WTC11 (cell line): ENCODE data around the gene JADE2. TPM values are rescaled to one million over a fixed set of nuclear protein-coding genes. Genes with fewer than 3 reads are reported as not detected.

Experiments used
- ATAC-seq: fragments of 200-7000 bp; cut with Tn5 transposase; 2 replicates; pipeline ENCODE4 v1.10.0; 2021; ENCODE audit warnings: mild to moderate bottlenecking, moderate library complexity
- CTCF ChIA-PET: fragments of 300-600 bp; sonication (Branson Sonifier 250); formaldehyde crosslinking; loops from one replicate; lab custom pipeline; 2021; ENCODE audit warnings: antibody characterized with exemption; lab: Charles Lee
- POLR2A ChIA-PET: fragments of 350-600 bp; sonication (Branson Sonifier 250); formaldehyde crosslinking; loops from one replicate; lab custom pipeline; 2021; ENCODE audit warnings: antibody characterized with exemption; lab: Charles Lee
- DNase-seq: peaks from one replicate; pipeline ENCODE4 v3.0.0; 2021; ENCODE audit warnings: low spot score
- H3K27ac Mint-ChIP-seq: 2 replicates; pipeline ENCODE4 v1.8.0; 2021; ENCODE audit warnings: mixed read lengths
- H3K27me3 Mint-ChIP-seq: 2 replicates; pipeline ENCODE4 v1.8.0; 2021; ENCODE audit warnings: low read depth, mild to moderate bottlenecking, moderate library complexity, mixed read lengths
- H3K36me3 Mint-ChIP-seq: 2 replicates; pipeline ENCODE4 v1.8.0; 2021; ENCODE audit warnings: mixed read lengths
- H3K4me1 Mint-ChIP-seq: 2 replicates; pipeline ENCODE4 v1.8.0; 2022; ENCODE audit warnings: mixed read lengths
- H3K4me3 Mint-ChIP-seq: 2 replicates; pipeline ENCODE4 v1.8.0; 2021; ENCODE audit warnings: mild to moderate bottlenecking, moderate library complexity, mixed read lengths
- H3K9me3 Mint-ChIP-seq: 2 replicates; pipeline ENCODE4 v1.8.0; 2021; ENCODE audit warnings: mixed read lengths
- CBFB ChIP-seq: sonication (generic); formaldehyde crosslinking; IDR thresholded peaks from 2 replicates; pipeline ENCODE4 v1.8.1; 2022; ENCODE audit warnings: mild to moderate bottlenecking, low read depth, missing genetic modification reagents
- CREB1 ChIP-seq: sonication (generic); formaldehyde crosslinking; IDR thresholded peaks from 2 replicates; pipeline ENCODE4 v1.8.0; 2023; ENCODE audit warnings: mild to moderate bottlenecking, missing genetic modification reagents
- CREM ChIP-seq: sonication (generic); formaldehyde crosslinking; IDR thresholded peaks from 2 replicates; pipeline ENCODE4 v1.8.1; 2022; ENCODE audit warnings: mild to moderate bottlenecking, missing genetic modification reagents, moderate library complexity
- ESRRA ChIP-seq: sonication (generic); formaldehyde crosslinking; IDR thresholded peaks from 2 replicates; pipeline ENCODE4 v1.8.1; 2022; ENCODE audit warnings: mild to moderate bottlenecking, missing genetic modification reagents, borderline replicate concordance
- ETV6 ChIP-seq: sonication (generic); formaldehyde crosslinking; IDR thresholded peaks from 2 replicates; pipeline ENCODE4 v1.8.1; 2022; ENCODE audit warnings: mild to moderate bottlenecking, missing genetic modification reagents
- GABPB1 ChIP-seq: sonication (generic); formaldehyde crosslinking; IDR thresholded peaks from 2 replicates; pipeline ENCODE4 v1.8.1; 2023; ENCODE audit warnings: mild to moderate bottlenecking, missing genetic modification reagents
- GTF2I ChIP-seq: fragments of 250-450 bp; sonication (Bioruptor Pico); conservative IDR thresholded peaks from 2 replicates; pipeline ENCODE4 v1.4.0; 2021; ENCODE audit warnings: mild to moderate bottlenecking
- JAZF1 ChIP-seq: fragments of 250-450 bp; sonication (Bioruptor Pico); IDR thresholded peaks from 2 replicates; pipeline ENCODE4 v1.9.0; 2021; ENCODE audit warnings: moderate library complexity, mild to moderate bottlenecking, inconsistent platforms
- NFE2L1 ChIP-seq: sonication (generic); formaldehyde crosslinking; IDR thresholded peaks from 2 replicates; pipeline ENCODE4 v1.8.1; 2023; ENCODE audit warnings: missing genetic modification reagents
- NR1H2 ChIP-seq: sonication (generic); formaldehyde crosslinking; IDR thresholded peaks from 2 replicates; pipeline ENCODE4 v1.9.0; 2021; ENCODE audit warnings: mild to moderate bottlenecking, moderate library complexity, missing genetic modification reagents
- PRRX2 ChIP-seq: fragments of 250-450 bp; sonication (Bioruptor Pico); IDR thresholded peaks from 2 replicates; pipeline ENCODE4 v1.8.0; 2021; ENCODE audit warnings: mild to moderate bottlenecking
- RELA ChIP-seq: sonication (generic); formaldehyde crosslinking; IDR thresholded peaks from 2 replicates; pipeline ENCODE4 v1.8.1; 2022; ENCODE audit warnings: missing genetic modification reagents, mild to moderate bottlenecking, borderline replicate concordance
- SMAD3 ChIP-seq: sonication (generic); formaldehyde crosslinking; IDR thresholded peaks from 2 replicates; pipeline ENCODE4 v1.8.0; 2022; ENCODE audit warnings: missing genetic modification reagents, mild to moderate bottlenecking, borderline replicate concordance
- SOX15 ChIP-seq: fragments of 250-450 bp; sonication (Bioruptor Pico); IDR thresholded peaks from 2 replicates; pipeline ENCODE4 v1.9.0; 2021; ENCODE audit warnings: mild to moderate bottlenecking
- TEAD1 ChIP-seq: sonication (generic); formaldehyde crosslinking; IDR thresholded peaks from 2 replicates; pipeline ENCODE4 v1.8.0; 2022; ENCODE audit warnings: mild to moderate bottlenecking, missing genetic modification reagents
- TEAD4 ChIP-seq: sonication (generic); formaldehyde crosslinking; IDR thresholded peaks from 2 replicates; pipeline ENCODE4 v1.8.0; 2022; ENCODE audit warnings: mild to moderate bottlenecking, missing genetic modification reagents
- ZNF219 ChIP-seq: sonication (generic); formaldehyde crosslinking; IDR thresholded peaks from 2 replicates; pipeline ENCODE4 v1.8.0; 2023; ENCODE audit warnings: missing genetic modification reagents, mild to moderate bottlenecking, borderline replicate concordance
- ZNF317 ChIP-seq: sonication (generic); formaldehyde crosslinking; IDR thresholded peaks from 2 replicates; pipeline ENCODE4 v1.8.1; 2023; ENCODE audit warnings: low read depth, mild to moderate bottlenecking, moderate library complexity, missing genetic modification reagents, borderline replicate concordance
- ZNF396 ChIP-seq: fragments of 250-450 bp; sonication (Bioruptor Pico); IDR thresholded peaks from 2 replicates; pipeline ENCODE4 v1.8.0; 2021; ENCODE audit warnings: mild to moderate bottlenecking, moderate library complexity, borderline replicate concordance
- ZNF423 ChIP-seq: fragments of 250-450 bp; sonication (Bioruptor Pico); IDR thresholded peaks from 2 replicates; pipeline ENCODE4 v2.1.2; 2022; ENCODE audit warnings: mild to moderate bottlenecking, moderate library complexity
- total RNA-seq: library from RNA; stranded (reverse); gene quantifications from 3 replicates; pipeline ENCODE4 v1.2.3, GENCODE V29; 2021
- TF ChIP-seq, protein P1 (sequence below): sonication (generic); formaldehyde crosslinking; IDR thresholded peaks from 2 replicates; pipeline ENCODE4 v1.8.0; 2022; ENCODE audit warnings: mild to moderate bottlenecking, missing genetic modification reagents
- TF ChIP-seq, protein P2 (sequence below): fragments of 250-450 bp; sonication (Bioruptor Pico); IDR thresholded peaks from 2 replicates; pipeline ENCODE4 v1.9.0; 2021; ENCODE audit warnings: mild to moderate bottlenecking
- TF ChIP-seq, protein P3 (sequence below): sonication (generic); formaldehyde crosslinking; conservative IDR thresholded peaks from 2 replicates; pipeline ENCODE4 v1.8.1; 2022; ENCODE audit warnings: mild to moderate bottlenecking, missing genetic modification reagents
- TF ChIP-seq, protein P4 (sequence below): sonication (generic); formaldehyde crosslinking; IDR thresholded peaks from 2 replicates; pipeline ENCODE4 v1.8.0; 2022; ENCODE audit warnings: mild to moderate bottlenecking, missing genetic modification reagents
- TF ChIP-seq, protein P5 (sequence below): fragments of 250-450 bp; sonication (Bioruptor Pico); IDR thresholded peaks from 2 replicates; pipeline ENCODE4 v1.9.0; 2021; ENCODE audit warnings: mild to moderate bottlenecking
- TF ChIP-seq, protein P6 (sequence below): sonication (generic); formaldehyde crosslinking; IDR thresholded peaks from 2 replicates; pipeline ENCODE4 v1.8.0; 2023; ENCODE audit warnings: mild to moderate bottlenecking, missing genetic modification reagents
- TF ChIP-seq, protein P7 (sequence below): sonication (generic); formaldehyde crosslinking; IDR thresholded peaks from 2 replicates; pipeline ENCODE4 v1.8.1; 2022; ENCODE audit warnings: low read depth, missing genetic modification reagents, borderline replicate concordance

The JADE2 gene
- total RNA-seq, 1 experiment from 2014 or later: 40.8 TPM

DNA sequence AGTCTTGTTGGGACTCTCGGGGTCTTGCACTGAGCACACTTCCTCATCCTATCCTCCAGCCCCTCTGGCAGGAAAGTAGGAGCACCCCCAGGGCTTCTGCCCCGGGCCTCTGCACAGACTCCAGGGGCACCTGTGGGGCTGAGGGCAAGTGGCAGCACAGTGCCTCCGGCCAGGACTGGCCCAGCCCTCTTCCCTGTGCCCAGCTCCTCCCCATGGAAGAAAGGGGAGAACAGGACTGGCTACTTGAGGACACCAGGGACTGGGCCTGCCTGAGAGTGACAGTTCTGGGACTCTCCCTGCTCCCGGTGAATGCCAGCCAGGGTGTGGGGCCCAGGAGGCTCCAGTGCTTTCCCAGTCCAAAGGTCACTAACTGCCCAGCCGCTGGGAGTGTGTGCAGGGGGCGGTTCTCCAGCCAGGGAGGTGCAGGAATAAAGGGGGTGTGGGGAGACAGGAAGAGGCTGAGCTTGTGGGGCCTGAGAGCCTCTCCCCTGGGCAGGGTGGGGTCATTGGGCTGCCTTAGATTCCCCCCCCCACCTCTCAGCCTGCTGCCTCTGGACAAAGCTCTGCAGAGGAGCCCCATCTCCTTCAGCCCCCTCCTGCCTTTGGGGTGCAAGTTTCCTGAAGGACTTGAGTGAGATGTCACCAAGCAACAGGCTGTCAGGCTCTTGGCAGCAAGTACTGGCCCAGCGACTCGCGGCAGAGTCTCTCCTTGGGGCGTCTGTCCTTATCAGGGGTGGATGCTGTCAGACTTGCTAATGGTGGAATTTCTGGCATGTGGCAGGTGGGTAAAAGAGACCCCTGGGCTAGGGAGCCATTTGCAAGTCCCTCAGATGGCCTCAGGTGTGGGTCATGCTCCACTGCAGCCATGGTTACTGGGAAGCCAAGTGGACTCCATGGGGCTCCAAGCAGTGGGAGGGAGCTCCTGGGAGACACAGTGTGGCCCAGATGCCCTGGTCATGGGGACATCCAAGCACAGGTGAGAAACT is 19.1 kb upstream of the JADE2 start:
- H3K36me3 Mint-ChIP-seq: no peaks in the 10 kb centered on the region
- DNase-seq (peak; percentile 69), ATAC-seq (peak; percentile 92)
- CTCF ChIA-PET: interaction anchor here (1.0 to 2.1 kb wide), 4 partner anchors 12 to 81 kb away, joined by 3 to 20 read pairs (median 6); no protein-coding TSS in a partner anchor
- H3K27me3 Mint-ChIP-seq: no peaks in the 10 kb centered on the region
- no peaks in the 10 kb centered on the region for H3K9me3 Mint-ChIP-seq
- POLR2A ChIA-PET: interaction anchor here (0.7 to 2.2 kb wide), 10 partner anchors 17 to 280 kb away, joined by 3 to 17 read pairs (median 3); partner anchors contain the start of genes CDKN2AIPNL, JADE2, PPP2CA and UBE2B
- H3K4me1 Mint-ChIP-seq: peaks cover 50% of the 10 kb centered on the region
- H3K4me3 Mint-ChIP-seq: no peak overlapping the region; the same call in 1 of the 2 replicates
- H3K27ac Mint-ChIP-seq: peak overlapping the region; percentile 87
- TF ChIP-seq, protein P1, sequence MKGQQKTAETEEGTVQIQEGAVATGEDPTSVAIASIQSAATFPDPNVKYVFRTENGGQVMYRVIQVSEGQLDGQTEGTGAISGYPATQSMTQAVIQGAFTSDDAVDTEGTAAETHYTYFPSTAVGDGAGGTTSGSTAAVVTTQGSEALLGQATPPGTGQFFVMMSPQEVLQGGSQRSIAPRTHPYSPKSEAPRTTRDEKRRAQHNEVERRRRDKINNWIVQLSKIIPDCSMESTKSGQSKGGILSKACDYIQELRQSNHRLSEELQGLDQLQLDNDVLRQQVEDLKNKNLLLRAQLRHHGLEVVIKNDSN: no peak
- TF ChIP-seq CREM (CRISPR knock-in tag) (no peak), TEAD4 (CRISPR knock-in tag) (peak; percentile 73; the same call in 1 of the 2 replicates), GTF2I (CRISPR knock-in tag) (no peak), ETV6 (CRISPR knock-in tag) (no peak), SMAD3 (CRISPR knock-in tag) (no peak), SOX15 (no peak), TEAD1 (CRISPR knock-in tag) (no peak), GABPB1 (peak; percentile 65; the same call in 1 of the 2 replicates), ZNF396 (CRISPR knock-in tag) (no peak), CBFB (no peak), ZNF423 (0 out of 2 replicates have a peak, but pooled peaks have one; percentile 27), ZNF317 (CRISPR knock-in tag) (no peak), ESRRA (CRISPR knock-in tag) (no peak), ZNF219 (CRISPR knock-in tag) (no peak), NFE2L1 (no peak), JAZF1 (no peak), RELA (no peak), CREB1 (no peak), PRRX2 (CRISPR knock-in tag) (no peak), NR1H2 (CRISPR knock-in tag) (no peak)
- TF ChIP-seq, protein P2, sequence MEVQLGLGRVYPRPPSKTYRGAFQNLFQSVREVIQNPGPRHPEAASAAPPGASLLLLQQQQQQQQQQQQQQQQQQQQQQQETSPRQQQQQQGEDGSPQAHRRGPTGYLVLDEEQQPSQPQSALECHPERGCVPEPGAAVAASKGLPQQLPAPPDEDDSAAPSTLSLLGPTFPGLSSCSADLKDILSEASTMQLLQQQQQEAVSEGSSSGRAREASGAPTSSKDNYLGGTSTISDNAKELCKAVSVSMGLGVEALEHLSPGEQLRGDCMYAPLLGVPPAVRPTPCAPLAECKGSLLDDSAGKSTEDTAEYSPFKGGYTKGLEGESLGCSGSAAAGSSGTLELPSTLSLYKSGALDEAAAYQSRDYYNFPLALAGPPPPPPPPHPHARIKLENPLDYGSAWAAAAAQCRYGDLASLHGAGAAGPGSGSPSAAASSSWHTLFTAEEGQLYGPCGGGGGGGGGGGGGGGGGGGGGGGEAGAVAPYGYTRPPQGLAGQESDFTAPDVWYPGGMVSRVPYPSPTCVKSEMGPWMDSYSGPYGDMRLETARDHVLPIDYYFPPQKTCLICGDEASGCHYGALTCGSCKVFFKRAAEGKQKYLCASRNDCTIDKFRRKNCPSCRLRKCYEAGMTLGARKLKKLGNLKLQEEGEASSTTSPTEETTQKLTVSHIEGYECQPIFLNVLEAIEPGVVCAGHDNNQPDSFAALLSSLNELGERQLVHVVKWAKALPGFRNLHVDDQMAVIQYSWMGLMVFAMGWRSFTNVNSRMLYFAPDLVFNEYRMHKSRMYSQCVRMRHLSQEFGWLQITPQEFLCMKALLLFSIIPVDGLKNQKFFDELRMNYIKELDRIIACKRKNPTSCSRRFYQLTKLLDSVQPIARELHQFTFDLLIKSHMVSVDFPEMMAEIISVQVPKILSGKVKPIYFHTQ: no peak
- TF ChIP-seq, protein P3, sequence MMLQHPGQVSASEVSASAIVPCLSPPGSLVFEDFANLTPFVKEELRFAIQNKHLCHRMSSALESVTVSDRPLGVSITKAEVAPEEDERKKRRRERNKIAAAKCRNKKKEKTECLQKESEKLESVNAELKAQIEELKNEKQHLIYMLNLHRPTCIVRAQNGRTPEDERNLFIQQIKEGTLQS (CRISPR knock-in tag): no peak
- TF ChIP-seq, protein P4, sequence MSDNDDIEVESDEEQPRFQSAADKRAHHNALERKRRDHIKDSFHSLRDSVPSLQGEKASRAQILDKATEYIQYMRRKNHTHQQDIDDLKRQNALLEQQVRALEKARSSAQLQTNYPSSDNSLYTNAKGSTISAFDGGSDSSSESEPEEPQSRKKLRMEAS (CRISPR knock-in tag): 0 out of 2 replicates have a peak, but pooled peaks have one; percentile 32
- TF ChIP-seq, protein P5, sequence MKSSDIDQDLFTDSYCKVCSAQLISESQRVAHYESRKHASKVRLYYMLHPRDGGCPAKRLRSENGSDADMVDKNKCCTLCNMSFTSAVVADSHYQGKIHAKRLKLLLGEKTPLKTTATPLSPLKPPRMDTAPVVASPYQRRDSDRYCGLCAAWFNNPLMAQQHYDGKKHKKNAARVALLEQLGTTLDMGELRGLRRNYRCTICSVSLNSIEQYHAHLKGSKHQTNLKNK (CRISPR knock-in tag): no peak
- TF ChIP-seq, protein P6, sequence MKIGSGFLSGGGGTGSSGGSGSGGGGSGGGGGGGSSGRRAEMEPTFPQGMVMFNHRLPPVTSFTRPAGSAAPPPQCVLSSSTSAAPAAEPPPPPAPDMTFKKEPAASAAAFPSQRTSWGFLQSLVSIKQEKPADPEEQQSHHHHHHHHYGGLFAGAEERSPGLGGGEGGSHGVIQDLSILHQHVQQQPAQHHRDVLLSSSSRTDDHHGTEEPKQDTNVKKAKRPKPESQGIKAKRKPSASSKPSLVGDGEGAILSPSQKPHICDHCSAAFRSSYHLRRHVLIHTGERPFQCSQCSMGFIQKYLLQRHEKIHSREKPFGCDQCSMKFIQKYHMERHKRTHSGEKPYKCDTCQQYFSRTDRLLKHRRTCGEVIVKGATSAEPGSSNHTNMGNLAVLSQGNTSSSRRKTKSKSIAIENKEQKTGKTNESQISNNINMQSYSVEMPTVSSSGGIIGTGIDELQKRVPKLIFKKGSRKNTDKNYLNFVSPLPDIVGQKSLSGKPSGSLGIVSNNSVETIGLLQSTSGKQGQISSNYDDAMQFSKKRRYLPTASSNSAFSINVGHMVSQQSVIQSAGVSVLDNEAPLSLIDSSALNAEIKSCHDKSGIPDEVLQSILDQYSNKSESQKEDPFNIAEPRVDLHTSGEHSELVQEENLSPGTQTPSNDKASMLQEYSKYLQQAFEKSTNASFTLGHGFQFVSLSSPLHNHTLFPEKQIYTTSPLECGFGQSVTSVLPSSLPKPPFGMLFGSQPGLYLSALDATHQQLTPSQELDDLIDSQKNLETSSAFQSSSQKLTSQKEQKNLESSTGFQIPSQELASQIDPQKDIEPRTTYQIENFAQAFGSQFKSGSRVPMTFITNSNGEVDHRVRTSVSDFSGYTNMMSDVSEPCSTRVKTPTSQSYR (CRISPR knock-in tag): no peak
- TF ChIP-seq, protein P7, sequence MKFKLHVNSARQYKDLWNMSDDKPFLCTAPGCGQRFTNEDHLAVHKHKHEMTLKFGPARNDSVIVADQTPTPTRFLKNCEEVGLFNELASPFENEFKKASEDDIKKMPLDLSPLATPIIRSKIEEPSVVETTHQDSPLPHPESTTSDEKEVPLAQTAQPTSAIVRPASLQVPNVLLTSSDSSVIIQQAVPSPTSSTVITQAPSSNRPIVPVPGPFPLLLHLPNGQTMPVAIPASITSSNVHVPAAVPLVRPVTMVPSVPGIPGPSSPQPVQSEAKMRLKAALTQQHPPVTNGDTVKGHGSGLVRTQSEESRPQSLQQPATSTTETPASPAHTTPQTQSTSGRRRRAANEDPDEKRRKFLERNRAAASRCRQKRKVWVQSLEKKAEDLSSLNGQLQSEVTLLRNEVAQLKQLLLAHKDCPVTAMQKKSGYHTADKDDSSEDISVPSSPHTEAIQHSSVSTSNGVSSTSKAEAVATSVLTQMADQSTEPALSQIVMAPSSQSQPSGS: no peak
